HEK293 (cell line): ENCODE data around the gene AXL.

Experiments
- KLF1 ChIP-seq: fragments of 450-650 bp; formaldehyde crosslinking; IDR thresholded peaks from 2 replicates; pipeline ENCODE4 v1.5.1; 2016; ENCODE audit warnings: missing biosample characterization, missing genetic modification characterization
- SP2 ChIP-seq: fragments of 450-650 bp; formaldehyde crosslinking; IDR thresholded peaks from 2 replicates; pipeline ENCODE4 v1.5.1; 2016; ENCODE audit warnings: missing biosample characterization, missing genetic modification characterization
- SP3 ChIP-seq: fragments of 450-650 bp; formaldehyde crosslinking; IDR thresholded peaks from 2 replicates; pipeline ENCODE4 v1.5.1; 2016; ENCODE audit warnings: missing biosample characterization, missing genetic modification characterization
- ZBTB17 ChIP-seq: fragments of 450-650 bp; formaldehyde crosslinking; IDR thresholded peaks from 2 replicates; pipeline ENCODE4 v1.5.1; 2016; ENCODE audit warnings: missing biosample characterization, missing genetic modification characterization
- ZNF175 ChIP-seq: fragments of 450-650 bp; formaldehyde crosslinking; IDR thresholded peaks from 2 replicates; pipeline ENCODE4 v1.5.1; 2016; ENCODE audit warnings: missing biosample characterization, missing genetic modification characterization
- ZNF2 ChIP-seq: fragments of 450-650 bp; formaldehyde crosslinking; IDR thresholded peaks from 2 replicates; pipeline ENCODE4 v1.5.1; 2016; ENCODE audit warnings: missing biosample characterization, missing genetic modification characterization
- ZNF341 ChIP-seq: fragments of 450-650 bp; formaldehyde crosslinking; IDR thresholded peaks from 2 replicates; pipeline ENCODE4; 2016; ENCODE audit warnings: low read depth, missing biosample characterization, missing genetic modification characterization
- ZNF501 ChIP-seq: fragments of 450-650 bp; formaldehyde crosslinking; IDR thresholded peaks from 2 replicates; pipeline ENCODE4 v1.5.1; 2016; ENCODE audit warnings: missing biosample characterization, missing genetic modification characterization
- ZNF530 ChIP-seq: fragments of 450-650 bp; formaldehyde crosslinking; IDR thresholded peaks from 2 replicates; pipeline ENCODE4 v1.5.1; 2016; ENCODE audit warnings: low read depth, missing biosample characterization, missing genetic modification characterization
- ZNF596 ChIP-seq: fragments of 450-650 bp; IDR thresholded peaks from 2 replicates; pipeline ENCODE4 v1.5.0; 2018; ENCODE audit warnings: missing biosample characterization, mild to moderate bottlenecking, missing genetic modification characterization, moderate library complexity
- ZNF660 ChIP-seq: fragments of 450-650 bp; IDR thresholded peaks from 2 replicates; pipeline ENCODE4 v1.5.1; 2018; ENCODE audit warnings: missing biosample characterization, mild to moderate bottlenecking, missing genetic modification characterization
- ZNF677 ChIP-seq: fragments of 450-650 bp; IDR thresholded peaks from 2 replicates; pipeline ENCODE4 v1.5.0; 2018; ENCODE audit warnings: missing biosample characterization, mild to moderate bottlenecking, missing genetic modification characterization, moderate library complexity
- ZNF843 ChIP-seq: fragments of 450-650 bp; formaldehyde crosslinking; IDR thresholded peaks from 2 replicates; pipeline ENCODE4 v1.5.1; 2016; ENCODE audit warnings: missing biosample characterization, missing genetic modification characterization
- TF ChIP-seq, protein P1 (sequence below): fragments of 450-650 bp; formaldehyde crosslinking; IDR thresholded peaks from 2 replicates; pipeline ENCODE4 v1.5.1; 2016; ENCODE audit warnings: missing biosample characterization, missing genetic modification characterization, borderline replicate concordance
- TF ChIP-seq, protein P2 (sequence below): fragments of 450-650 bp; formaldehyde crosslinking; IDR thresholded peaks from 2 replicates; pipeline ENCODE4 v1.5.1; 2017; ENCODE audit warnings: missing biosample characterization, mild to moderate bottlenecking, missing genetic modification characterization, moderate library complexity
- TF ChIP-seq, protein P3 (sequence below): fragments of 450-650 bp; formaldehyde crosslinking; IDR thresholded peaks from 2 replicates; pipeline ENCODE4 v1.5.1; 2017; ENCODE audit warnings: missing biosample characterization, missing genetic modification characterization
- TF ChIP-seq, protein P4 (sequence below): fragments of 450-650 bp; formaldehyde crosslinking; IDR thresholded peaks from 2 replicates; pipeline ENCODE4 v1.5.1; 2016; ENCODE audit warnings: missing biosample characterization, missing genetic modification characterization
- TF ChIP-seq, protein P5 (sequence below): fragments of 450-650 bp; formaldehyde crosslinking; IDR thresholded peaks from 2 replicates; pipeline ENCODE4 v1.5.1; 2016; ENCODE audit warnings: missing biosample characterization, missing genetic modification characterization

AXL gene

DNA sequence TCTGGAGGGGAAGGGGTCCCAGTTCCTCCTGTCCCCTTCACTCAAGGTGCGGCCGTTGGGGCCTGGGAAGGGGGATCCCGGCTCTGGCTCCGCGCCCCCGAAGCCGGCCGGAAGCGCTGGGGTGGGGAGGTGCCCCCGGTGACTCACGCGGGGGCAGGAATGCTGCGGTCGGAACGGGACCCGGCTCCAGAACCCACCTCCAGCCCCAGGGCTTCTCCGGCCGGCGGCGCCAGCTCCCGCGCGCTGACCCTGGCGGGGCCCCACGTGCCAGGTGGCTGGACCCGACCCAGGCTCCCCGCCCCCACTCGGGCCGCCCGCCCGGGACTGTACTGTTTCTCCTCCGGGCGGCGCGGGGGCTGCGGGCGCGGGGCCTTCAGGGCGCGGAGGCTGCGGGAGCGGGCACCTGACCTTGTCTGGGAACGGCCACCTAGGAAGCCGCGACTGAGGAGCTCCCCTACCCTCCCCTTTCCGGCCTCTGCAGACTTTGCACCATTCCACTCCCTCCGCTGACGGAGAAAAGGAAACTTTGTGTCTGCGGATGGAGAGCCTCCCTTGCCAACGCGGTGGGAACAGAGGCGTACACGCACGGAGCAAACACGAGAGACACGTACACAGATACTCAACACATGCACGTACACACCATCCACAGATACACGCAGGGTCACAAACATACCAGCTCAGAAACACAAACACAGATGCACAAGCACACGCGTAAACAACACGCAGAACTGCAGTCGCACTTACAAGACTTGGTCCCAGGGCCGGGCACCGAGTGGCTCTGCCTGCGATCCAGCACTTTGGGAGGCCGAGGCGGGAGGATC is 7.2 kb downstream of the AXL start (continued):
- 0 out of 2 replicates have a peak, but pooled peaks have one; percentile 62 for TF ChIP-seq ZNF501
- no peak for TF ChIP-seq ZNF530 (tag by site-specific recombination)
- TF ChIP-seq SP3 (tag by site-specific recombination): peak; percentile 64; the same call in 1 of the 2 replicates
- no peak; the same call in 1 of the 2 replicates for TF ChIP-seq ZNF660 (tag by site-specific recombination)
- peak; percentile 51; the same call in 1 of the 2 replicates for TF ChIP-seq KLF1 (tag by site-specific recombination)
- TF ChIP-seq, protein P1, sequence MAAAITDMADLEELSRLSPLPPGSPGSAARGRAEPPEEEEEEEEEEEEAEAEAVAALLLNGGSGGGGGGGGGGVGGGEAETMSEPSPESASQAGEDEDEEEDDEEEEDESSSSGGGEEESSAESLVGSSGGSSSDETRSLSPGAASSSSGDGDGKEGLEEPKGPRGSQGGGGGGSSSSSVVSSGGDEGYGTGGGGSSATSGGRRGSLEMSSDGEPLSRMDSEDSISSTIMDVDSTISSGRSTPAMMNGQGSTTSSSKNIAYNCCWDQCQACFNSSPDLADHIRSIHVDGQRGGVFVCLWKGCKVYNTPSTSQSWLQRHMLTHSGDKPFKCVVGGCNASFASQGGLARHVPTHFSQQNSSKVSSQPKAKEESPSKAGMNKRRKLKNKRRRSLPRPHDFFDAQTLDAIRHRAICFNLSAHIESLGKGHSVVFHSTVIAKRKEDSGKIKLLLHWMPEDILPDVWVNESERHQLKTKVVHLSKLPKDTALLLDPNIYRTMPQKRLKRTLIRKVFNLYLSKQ (tag by site-specific recombination): no peak
- TF ChIP-seq ZNF677: peak; percentile 45; the same call in 1 of the 2 replicates
- TF ChIP-seq ZBTB17: peak; percentile 52
- TF ChIP-seq, protein P2, sequence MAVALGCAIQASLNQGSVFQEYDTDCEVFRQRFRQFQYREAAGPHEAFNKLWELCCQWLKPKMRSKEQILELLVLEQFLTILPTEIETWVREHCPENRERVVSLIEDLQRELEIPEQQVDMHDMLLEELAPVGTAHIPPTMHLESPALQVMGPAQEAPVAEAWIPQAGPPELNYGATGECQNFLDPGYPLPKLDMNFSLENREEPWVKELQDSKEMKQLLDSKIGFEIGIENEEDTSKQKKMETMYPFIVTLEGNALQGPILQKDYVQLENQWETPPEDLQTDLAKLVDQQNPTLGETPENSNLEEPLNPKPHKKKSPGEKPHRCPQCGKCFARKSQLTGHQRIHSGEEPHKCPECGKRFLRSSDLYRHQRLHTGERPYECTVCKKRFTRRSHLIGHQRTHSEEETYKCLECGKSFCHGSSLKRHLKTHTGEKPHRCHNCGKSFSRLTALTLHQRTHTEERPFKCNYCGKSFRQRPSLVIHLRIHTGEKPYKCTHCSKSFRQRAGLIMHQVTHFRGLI (tag by site-specific recombination): no peak
- peak; percentile 75 for TF ChIP-seq ZNF341 (tag by site-specific recombination)
- TF ChIP-seq, protein P3, sequence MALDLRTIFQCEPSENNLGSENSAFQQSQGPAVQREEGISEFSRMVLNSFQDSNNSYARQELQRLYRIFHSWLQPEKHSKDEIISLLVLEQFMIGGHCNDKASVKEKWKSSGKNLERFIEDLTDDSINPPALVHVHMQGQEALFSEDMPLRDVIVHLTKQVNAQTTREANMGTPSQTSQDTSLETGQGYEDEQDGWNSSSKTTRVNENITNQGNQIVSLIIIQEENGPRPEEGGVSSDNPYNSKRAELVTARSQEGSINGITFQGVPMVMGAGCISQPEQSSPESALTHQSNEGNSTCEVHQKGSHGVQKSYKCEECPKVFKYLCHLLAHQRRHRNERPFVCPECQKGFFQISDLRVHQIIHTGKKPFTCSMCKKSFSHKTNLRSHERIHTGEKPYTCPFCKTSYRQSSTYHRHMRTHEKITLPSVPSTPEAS (tag by site-specific recombination): peak; percentile 60
- TF ChIP-seq ZNF596: no peak
- TF ChIP-seq, protein P4, sequence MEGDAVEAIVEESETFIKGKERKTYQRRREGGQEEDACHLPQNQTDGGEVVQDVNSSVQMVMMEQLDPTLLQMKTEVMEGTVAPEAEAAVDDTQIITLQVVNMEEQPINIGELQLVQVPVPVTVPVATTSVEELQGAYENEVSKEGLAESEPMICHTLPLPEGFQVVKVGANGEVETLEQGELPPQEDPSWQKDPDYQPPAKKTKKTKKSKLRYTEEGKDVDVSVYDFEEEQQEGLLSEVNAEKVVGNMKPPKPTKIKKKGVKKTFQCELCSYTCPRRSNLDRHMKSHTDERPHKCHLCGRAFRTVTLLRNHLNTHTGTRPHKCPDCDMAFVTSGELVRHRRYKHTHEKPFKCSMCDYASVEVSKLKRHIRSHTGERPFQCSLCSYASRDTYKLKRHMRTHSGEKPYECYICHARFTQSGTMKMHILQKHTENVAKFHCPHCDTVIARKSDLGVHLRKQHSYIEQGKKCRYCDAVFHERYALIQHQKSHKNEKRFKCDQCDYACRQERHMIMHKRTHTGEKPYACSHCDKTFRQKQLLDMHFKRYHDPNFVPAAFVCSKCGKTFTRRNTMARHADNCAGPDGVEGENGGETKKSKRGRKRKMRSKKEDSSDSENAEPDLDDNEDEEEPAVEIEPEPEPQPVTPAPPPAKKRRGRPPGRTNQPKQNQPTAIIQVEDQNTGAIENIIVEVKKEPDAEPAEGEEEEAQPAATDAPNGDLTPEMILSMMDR (tag by site-specific recombination): peak; percentile 39; the same call in 1 of the 2 replicates
- TF ChIP-seq, protein P5, sequence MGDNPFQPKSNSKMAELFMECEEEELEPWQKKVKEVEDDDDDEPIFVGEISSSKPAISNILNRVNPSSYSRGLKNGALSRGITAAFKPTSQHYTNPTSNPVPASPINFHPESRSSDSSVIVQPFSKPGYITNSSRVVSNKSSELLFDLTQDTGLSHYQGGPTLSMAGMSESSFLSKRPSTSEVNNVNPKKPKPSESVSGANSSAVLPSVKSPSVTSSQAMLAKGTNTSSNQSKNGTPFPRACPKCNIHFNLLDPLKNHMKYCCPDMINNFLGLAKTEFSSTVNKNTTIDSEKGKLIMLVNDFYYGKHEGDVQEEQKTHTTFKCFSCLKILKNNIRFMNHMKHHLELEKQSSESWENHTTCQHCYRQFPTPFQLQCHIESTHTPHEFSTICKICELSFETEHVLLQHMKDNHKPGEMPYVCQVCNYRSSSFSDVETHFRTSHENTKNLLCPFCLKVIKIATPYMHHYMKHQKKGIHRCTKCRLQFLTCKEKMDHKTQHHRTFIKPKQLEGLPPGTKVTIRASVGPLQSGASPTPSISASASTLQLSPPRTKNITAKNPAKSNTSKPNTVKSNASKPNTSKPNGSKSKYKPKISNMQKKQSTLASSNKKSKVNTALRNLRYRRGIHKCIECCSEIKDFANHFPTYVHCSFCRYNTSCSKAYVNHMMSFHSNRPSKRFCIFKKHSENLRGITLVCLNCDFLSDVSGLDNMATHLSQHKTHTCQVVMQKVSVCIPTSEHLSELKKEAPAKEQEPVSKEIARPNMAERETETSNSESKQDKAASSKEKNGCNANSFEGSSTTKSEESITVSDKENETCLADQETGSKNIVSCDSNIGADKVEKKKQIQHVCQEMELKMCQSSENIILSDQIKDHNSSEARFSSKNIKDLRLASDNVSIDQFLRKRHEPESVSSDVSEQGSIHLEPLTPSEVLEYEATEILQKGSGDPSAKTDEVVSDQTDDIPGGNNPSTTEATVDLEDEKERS: 0 out of 2 replicates have a peak, but pooled peaks have one; percentile 32
- no peak for TF ChIP-seq ZNF843 (tag by site-specific recombination)
- TF ChIP-seq ZNF2 (tag by site-specific recombination): peak; percentile 86
- no peak for TF ChIP-seq ZNF175 (tag by site-specific recombination)
- peak; percentile 40; the same call in 1 of the 2 replicates for TF ChIP-seq SP2 (tag by site-specific recombination)
- TF ChIP-seq, all 188 proteins: peak for 43
